H9 (cell line): ENCODE results near the gene C1orf116. TPM values are rescaled to one million over a fixed set of nuclear protein-coding genes. Genes with fewer than 3 reads are reported as not detected.

Experiments used
- DNase-seq: peaks from one replicate; pipeline ENCODE4 v3.0.0-alpha.2; 2017
- H2AFZ ChIP-seq: one replicate; pipeline ENCODE4 v1.6.1; 2013; ENCODE audit warnings: mild to moderate bottlenecking, low read length, control low read depth, moderate library complexity
- H2AK5ac ChIP-seq: 2 replicates; pipeline ENCODE4 v1.6.1; 2013; ENCODE audit warnings: low read length, control low read depth, mixed read lengths; ENCODE audit not compliant: insufficient read length
- H2BK120ac ChIP-seq: one replicate; pipeline ENCODE4 v1.6.1; 2013; ENCODE audit warnings: low read depth, mild to moderate bottlenecking, low read length, control low read depth, inconsistent platforms; ENCODE audit not compliant: poor library complexity, severe bottlenecking
- H2BK12ac ChIP-seq: 2 replicates; pipeline ENCODE4 v1.6.1; 2013; ENCODE audit warnings: low read length, control low read depth, mixed read lengths, low read depth; ENCODE audit not compliant: insufficient read length
- H2BK15ac ChIP-seq: 2 replicates; pipeline ENCODE4 v1.6.1; 2013; ENCODE audit warnings: low read depth, low read length, control low read depth
- H2BK20ac ChIP-seq: one replicate; pipeline ENCODE4 v1.6.1; 2013; ENCODE audit warnings: low read depth, mild to moderate bottlenecking, low read length, control low read depth, inconsistent platforms; ENCODE audit not compliant: poor library complexity, severe bottlenecking
- H2BK5ac ChIP-seq: 2 replicates; pipeline ENCODE4 v1.6.1; 2013; ENCODE audit warnings: low read length, control low read depth, mixed read lengths; ENCODE audit not compliant: insufficient read length
- H3K14ac ChIP-seq: 2 replicates; pipeline ENCODE4 v1.6.1; 2013; ENCODE audit warnings: low read length, control low read depth; ENCODE audit not compliant: insufficient read depth
- H3K18ac ChIP-seq: 2 replicates; pipeline ENCODE4 v1.6.1; 2013; ENCODE audit warnings: low read depth, mild to moderate bottlenecking, mixed read lengths, low read length, control low read depth; ENCODE audit not compliant: insufficient read length
- H3K23ac ChIP-seq: 2 replicates; pipeline ENCODE4 v1.6.1; 2013; ENCODE audit warnings: low read length, control low read depth, mixed read lengths, low read depth; ENCODE audit not compliant: insufficient read length
- H3K23me2 ChIP-seq: 2 replicates; pipeline ENCODE4 v1.6.1; 2013; ENCODE audit warnings: low read depth, mild to moderate bottlenecking, mixed read lengths, low read length, control low read depth; ENCODE audit not compliant: insufficient read length, poor library complexity, severe bottlenecking
- H3K27ac ChIP-seq: 2 replicates; pipeline ENCODE4 v1.5.1; 2013; ENCODE audit warnings: low read length, control low read depth, mixed read lengths, low read depth; ENCODE audit not compliant: insufficient read length
- H3K27me3 ChIP-seq: 2 replicates; pipeline ENCODE4 v1.6.1; 2013; ENCODE audit warnings: low read length, control low read depth, inconsistent platforms; ENCODE audit not compliant: insufficient read depth
- H3K4ac ChIP-seq: 2 replicates; pipeline ENCODE4 v1.6.1; 2013; ENCODE audit warnings: low read depth, mild to moderate bottlenecking, control low read depth, inconsistent platforms, low read length, moderate library complexity
- H3K4me1 ChIP-seq: 2 replicates; pipeline ENCODE4 v1.6.1; 2013; ENCODE audit warnings: low read length, control low read depth, inconsistent platforms; ENCODE audit not compliant: insufficient read depth
- H3K4me2 ChIP-seq: 2 replicates; pipeline ENCODE4 v1.6.1; 2013; ENCODE audit warnings: low read length, control low read depth, mixed read lengths; ENCODE audit not compliant: insufficient read length, insufficient read depth
- H3K56ac ChIP-seq: 2 replicates; pipeline ENCODE4 v1.6.1; 2013; ENCODE audit warnings: low read depth, mild to moderate bottlenecking, mixed read lengths, low read length, control low read depth; ENCODE audit not compliant: insufficient read length
- H3K79me1 ChIP-seq: 2 replicates; pipeline ENCODE4 v1.6.1; 2013; ENCODE audit warnings: low read depth, mild to moderate bottlenecking, moderate library complexity, low read length, control low read depth, inconsistent platforms; ENCODE audit not compliant: insufficient read depth, poor library complexity, severe bottlenecking
- H3K79me2 ChIP-seq: 2 replicates; pipeline ENCODE4 v1.6.1; 2013; ENCODE audit warnings: low read length, control low read depth, inconsistent platforms; ENCODE audit not compliant: insufficient read depth
- H3K9ac ChIP-seq: 2 replicates; pipeline ENCODE4 v1.6.1; 2013; ENCODE audit warnings: low read length, control low read depth, mixed read lengths; ENCODE audit not compliant: insufficient read length; ENCODE audit errors: extremely low read depth
- H3K9me3 ChIP-seq: one replicate; pipeline ENCODE4 v1.6.1; 2013; ENCODE audit warnings: low read depth, low read length, inconsistent platforms; ENCODE audit not compliant: control insufficient read depth
- H3T11ph ChIP-seq: one replicate; pipeline ENCODE4 v1.6.1; 2013; ENCODE audit warnings: mild to moderate bottlenecking, low read length, control low read depth, inconsistent platforms
- H4K20me1 ChIP-seq: one replicate; pipeline ENCODE4 v1.6.1; 2013; ENCODE audit not compliant: control insufficient read depth, insufficient read length, insufficient read depth
- H4K5ac ChIP-seq: 2 replicates; pipeline ENCODE4 v1.6.1; 2013; ENCODE audit warnings: low read depth, mild to moderate bottlenecking, mixed read lengths, low read length, control low read depth; ENCODE audit not compliant: insufficient read length
- H4K8ac ChIP-seq: replicated peaks from 2 replicates; pipeline ENCODE4 v1.6.1; 2013; ENCODE audit warnings: low read length, control low read depth, mixed read lengths, low read depth; ENCODE audit not compliant: insufficient read length
- H4K91ac ChIP-seq: 2 replicates; pipeline ENCODE4 v1.6.1; 2013; ENCODE audit warnings: low read depth, mild to moderate bottlenecking, moderate library complexity, mixed read lengths, low read length, control low read depth; ENCODE audit not compliant: insufficient read length
- H3K27ac Mint-ChIP-seq, 3 experiments: 2 replicates in 2 of 3; 3 replicates in 1 of 3; pipeline ENCODE4 v1.8.0; 2020 to 2021; ENCODE audit warnings: mixed read lengths in 3 of 3, mild to moderate bottlenecking in 1 of 3, moderate library complexity in 1 of 3
- H3K27me3 Mint-ChIP-seq: 2 replicates; pipeline ENCODE4 v1.8.0; 2021; ENCODE audit warnings: low read depth, mild to moderate bottlenecking, moderate library complexity, mixed read lengths
- H3K36me3 Mint-ChIP-seq, 3 experiments: 2 replicates in 2 of 3; 3 replicates in 1 of 3; pipeline ENCODE4 v1.8.0; 2020 to 2021; ENCODE audit warnings: low read depth in 3 of 3, mixed read lengths in 3 of 3; ENCODE audit not compliant: insufficient read depth in 1 of 3
- H3K4me1 Mint-ChIP-seq, 2 experiments: 2 replicates each; pipeline ENCODE4 v1.8.0; 2020; ENCODE audit warnings: mixed read lengths in 2 of 2
- H3K4me3 Mint-ChIP-seq, 2 experiments: 2 replicates in 1 of 2; 3 replicates in 1 of 2; pipeline ENCODE4 v1.8.0; 2020 to 2021; ENCODE audit warnings: mild to moderate bottlenecking in 2 of 2, mixed read lengths in 2 of 2, moderate library complexity in 1 of 2
- H3K9me3 Mint-ChIP-seq, 2 experiments: 2 replicates in 1 of 2; 3 replicates in 1 of 2; pipeline ENCODE4 v1.8.0; 2020; ENCODE audit warnings: mild to moderate bottlenecking in 2 of 2, mixed read lengths in 2 of 2, moderate library complexity in 1 of 2
- WGBS: extraction: QIAGEN DNeasy Blood & Tissue Kit; methylation state at CpG from one replicate; pipeline ENCODE4 v1.1.7; 2013; ENCODE audit warnings: missing lambda C conversion rate, low lambda C conversion rate, mixed read lengths; ENCODE audit not compliant: insufficient read length; ENCODE audit errors: extremely low coverage; 5-methylcytosine and 5-hydroxymethylcytosine counted together
- total RNA-seq: library from RNA; stranded (reverse); gene quantifications from 2 replicates; pipeline ENCODE4 v1.2.1, GENCODE V29; 2021
- TF ChIP-seq, protein P1 (sequence below): fragments of 200-600 bp; sonication (generic); conservative IDR thresholded peaks from 3 replicates; pipeline ENCODE4 v1.8.0; 2021; ENCODE audit warnings: antibody characterized with exemption, mild to moderate bottlenecking

C1orf116 gene
- total RNA-seq, 1 experiment from 2014 or later: 0.48 TPM

DNA sequence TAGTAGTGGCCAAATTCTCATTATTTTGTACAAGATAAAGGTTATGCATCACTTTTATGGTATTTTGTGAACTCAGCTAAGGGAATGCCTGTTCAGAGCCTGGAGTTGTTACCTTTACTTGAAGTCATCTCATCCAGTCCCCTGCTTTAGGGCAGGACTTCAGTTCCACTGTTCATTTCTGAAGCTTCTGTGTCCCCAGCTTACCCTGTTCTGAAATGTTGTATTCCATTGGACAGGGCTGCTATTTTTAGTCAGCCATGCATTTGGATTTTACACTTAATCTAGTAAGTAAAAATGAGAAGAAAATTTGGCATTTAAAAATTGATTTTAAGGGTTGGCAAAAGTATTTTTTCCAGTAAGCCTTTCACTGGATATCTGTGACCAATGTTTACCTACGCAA lies 44.5 kb upstream of the C1orf116 start:
- H3K14ac ChIP-seq: no peak overlapping the region
- H3K27ac ChIP-seq: no peak overlapping the region
- H3K27ac Mint-ChIP-seq: no peak overlapping the region
- no peak overlapping the region for H2BK5ac ChIP-seq
- no peaks in the 10 kb centered on the region for H3K4me1 ChIP-seq
- H2BK120ac ChIP-seq: no peak overlapping the region
- H2AFZ ChIP-seq: no peak overlapping the region
- H3K4me2 ChIP-seq: no peak overlapping the region
- no CpG with 5 or more reads among the region's 1 CpG for WGBS
- DNase-seq: no peak
- H3K4me3 Mint-ChIP-seq: no peak overlapping the region
- H3K18ac ChIP-seq: no peak overlapping the region
- no peak overlapping the region for H2BK20ac ChIP-seq
- no peaks in the 10 kb centered on the region for H3K9me3 ChIP-seq
- H2BK15ac ChIP-seq: no peak overlapping the region
- no peaks in the 10 kb centered on the region for H3K9me3 Mint-ChIP-seq
- no peaks in the 10 kb centered on the region for H4K20me1 ChIP-seq
- no peak overlapping the region for H3K9ac ChIP-seq
- no peak overlapping the region for H3K4ac ChIP-seq
- no peak overlapping the region for H2AK5ac ChIP-seq
- no peaks in the 10 kb centered on the region for H3K23me2 ChIP-seq
- no peak overlapping the region for H4K5ac ChIP-seq
- no peaks in the 10 kb centered on the region for H3K79me1 ChIP-seq
- H3T11ph ChIP-seq: no peak overlapping the region
- no peaks in the 10 kb centered on the region for H3K79me2 ChIP-seq
- H4K91ac ChIP-seq: no peak overlapping the region
- no peaks in the 10 kb centered on the region for H3K27me3 ChIP-seq
- H2BK12ac ChIP-seq: no peak overlapping the region
- H4K8ac ChIP-seq: no peak overlapping the region
- TF ChIP-seq, protein P1, sequence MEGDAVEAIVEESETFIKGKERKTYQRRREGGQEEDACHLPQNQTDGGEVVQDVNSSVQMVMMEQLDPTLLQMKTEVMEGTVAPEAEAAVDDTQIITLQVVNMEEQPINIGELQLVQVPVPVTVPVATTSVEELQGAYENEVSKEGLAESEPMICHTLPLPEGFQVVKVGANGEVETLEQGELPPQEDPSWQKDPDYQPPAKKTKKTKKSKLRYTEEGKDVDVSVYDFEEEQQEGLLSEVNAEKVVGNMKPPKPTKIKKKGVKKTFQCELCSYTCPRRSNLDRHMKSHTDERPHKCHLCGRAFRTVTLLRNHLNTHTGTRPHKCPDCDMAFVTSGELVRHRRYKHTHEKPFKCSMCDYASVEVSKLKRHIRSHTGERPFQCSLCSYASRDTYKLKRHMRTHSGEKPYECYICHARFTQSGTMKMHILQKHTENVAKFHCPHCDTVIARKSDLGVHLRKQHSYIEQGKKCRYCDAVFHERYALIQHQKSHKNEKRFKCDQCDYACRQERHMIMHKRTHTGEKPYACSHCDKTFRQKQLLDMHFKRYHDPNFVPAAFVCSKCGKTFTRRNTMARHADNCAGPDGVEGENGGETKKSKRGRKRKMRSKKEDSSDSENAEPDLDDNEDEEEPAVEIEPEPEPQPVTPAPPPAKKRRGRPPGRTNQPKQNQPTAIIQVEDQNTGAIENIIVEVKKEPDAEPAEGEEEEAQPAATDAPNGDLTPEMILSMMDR: no peak
- H3K27me3 Mint-ChIP-seq: no peaks in the 10 kb centered on the region
- no peak overlapping the region for H3K23ac ChIP-seq
- H3K56ac ChIP-seq: no peak overlapping the region
- peaks cover 0 to 4% (median under 1%) of the 10 kb centered on the region in 3 experiments; a peak in 5 of 7 replicates for H3K36me3 Mint-ChIP-seq
- H3K4me1 Mint-ChIP-seq: peaks cover 0 to 8% of the 10 kb centered on the region in 2 experiments; a peak in 1 of 4 replicates
